ENCODE measurements around the gene CTSZ. TPM values are rescaled to one million over a fixed set of nuclear protein-coding genes. Genes with fewer than 3 reads are reported as not detected.
"Not testable (repeated sequence)": the region's sequence is repeated elsewhere in the genome, so short reads cannot be mapped to it uniquely, and the experiment has no call there.

The CTSZ gene
- total RNA-seq, 2 experiments from 2014 or later, result 42.4 to 44.0 TPM

GRCh38 chr20:58970146-58970545 lies 36.9 kb downstream of the CTSZ start:
- POLR2A ChIA-PET, result no interaction called here
- no peaks in the 10 kb centered on the region for H3K36me3 Mint-ChIP-seq (ENCODE audit: low read depth)
- H3K4me3 Mint-ChIP-seq, result no peak overlapping the region
- no peak for DNase-seq
- peaks cover 17% of the 10 kb centered on the region for H3K9me3 Mint-ChIP-seq (ENCODE audit: insufficient read depth)
- CTCF ChIA-PET, result no interaction called here
- H3K27me3 Mint-ChIP-seq (ENCODE audit: low read depth), result peaks cover 18% of the 10 kb centered on the region
- no peaks in the 10 kb centered on the region for H3K4me1 Mint-ChIP-seq (ENCODE audit: low read depth)
- no peak for ATAC-seq
- H3K27ac Mint-ChIP-seq, result no peak overlapping the region

- no peak for DNase-seq
- Mint-ChIP-seq H3K36me3 (ENCODE audit: low read depth) (no peaks in the 10 kb centered on the region), H3K27me3 (ENCODE audit: low read depth) (peaks cover 23% of the 10 kb centered on the region), H3K27ac (no peak overlapping the region), H3K9me3 (ENCODE audit: insufficient read depth) (peaks cover 14% of the 10 kb centered on the region), H3K4me3 (no peak overlapping the region), H3K4me1 (ENCODE audit: low read depth) (no peaks in the 10 kb centered on the region)
- ATAC-seq, result no peak
- POLR2A ChIA-PET, result no interaction called here
- CTCF ChIA-PET, result no interaction called here
Observed at GRCh38 chr20:58969439-58969838, 37.6 kb downstream of the CTSZ start.

GRCh38 chr20:58967652-58968429 lies 39.2 kb downstream of the CTSZ start:
- H3K4me3 Mint-ChIP-seq, result no peak overlapping the region
- no peaks in the 10 kb centered on the region for H3K36me3 Mint-ChIP-seq (ENCODE audit: low read depth)
- DNase-seq, result no peak
- CTCF ChIA-PET, result interaction anchor here (1.1 kb wide), 1 partner anchor 115 kb away, joined by 4 read pairs; no protein-coding TSS in a partner anchor
- no peaks in the 10 kb centered on the region for H3K4me1 Mint-ChIP-seq (ENCODE audit: low read depth)
- no peak overlapping the region for H3K27ac Mint-ChIP-seq
- POLR2A ChIA-PET, result interaction anchor here (0.6 kb wide), 1 partner anchor 1475 kb away, joined by 4 read pairs; no protein-coding TSS in a partner anchor
- ATAC-seq, result no peak
- H3K27me3 Mint-ChIP-seq (ENCODE audit: low read depth), result peaks cover 32% of the 10 kb centered on the region
- peaks cover 14% of the 10 kb centered on the region for H3K9me3 Mint-ChIP-seq (ENCODE audit: insufficient read depth)

- CTCF ChIA-PET, result no interaction called here
- Mint-ChIP-seq H3K27ac (no peak overlapping the region), H3K36me3 (ENCODE audit: low read depth) (no peaks in the 10 kb centered on the region), H3K27me3 (ENCODE audit: low read depth) (peaks cover 39% of the 10 kb centered on the region), H3K4me3 (no peak overlapping the region), H3K4me1 (ENCODE audit: low read depth) (no peaks in the 10 kb centered on the region), H3K9me3 (ENCODE audit: insufficient read depth) (peaks cover 14% of the 10 kb centered on the region)
- no peak for ATAC-seq
- POLR2A ChIA-PET, result no interaction called here
- no peak for DNase-seq
Observed at GRCh38 chr20:58965270-58966064, 41.6 kb downstream of the CTSZ start.

GRCh38 chr20:58963922-58964321 lies 43.1 kb downstream of the CTSZ start:
- H3K27ac Mint-ChIP-seq; H3K36me3 Mint-ChIP-seq (ENCODE audit: low read depth); H3K4me1 Mint-ChIP-seq (ENCODE audit: low read depth); CTCF ChIA-PET; H3K4me3 Mint-ChIP-seq; POLR2A ChIA-PET; ATAC-seq; H3K9me3 Mint-ChIP-seq (ENCODE audit: insufficient read depth); DNase-seq: not testable (repeated sequence)
- H3K27me3 Mint-ChIP-seq (ENCODE audit: low read depth), result peaks cover 41% of the 10 kb centered on the region

- ATAC-seq (no peak), DNase-seq (no peak)
- Mint-ChIP-seq H3K9me3 (ENCODE audit: insufficient read depth) (no peaks in the 10 kb centered on the region), H3K36me3 (ENCODE audit: low read depth) (no peaks in the 10 kb centered on the region), H3K4me1 (ENCODE audit: low read depth) (no peaks in the 10 kb centered on the region), H3K27me3 (ENCODE audit: low read depth) (peaks cover 38% of the 10 kb centered on the region), H3K27ac (no peak overlapping the region), H3K4me3 (no peak overlapping the region)
- ChIA-PET CTCF (no interaction called here), POLR2A (no interaction called here)
Observed at GRCh38 chr20:58963060-58963584, 43.9 kb downstream of the CTSZ start.

- H3K27ac Mint-ChIP-seq, result no peak overlapping the region
- DNase-seq, result no peak
- POLR2A ChIA-PET, result no interaction called here
- H3K27me3 Mint-ChIP-seq (ENCODE audit: low read depth), result peaks cover 34% of the 10 kb centered on the region
- H3K36me3 Mint-ChIP-seq (ENCODE audit: low read depth), result no peaks in the 10 kb centered on the region
- CTCF ChIA-PET, result interaction anchor here (0.6 kb wide), 1 partner anchor 310 kb away, joined by 3 read pairs; no protein-coding TSS in a partner anchor
- H3K9me3 Mint-ChIP-seq (ENCODE audit: insufficient read depth), result no peaks in the 10 kb centered on the region
- no peaks in the 10 kb centered on the region for H3K4me1 Mint-ChIP-seq (ENCODE audit: low read depth)
- no peak for ATAC-seq
- no peak overlapping the region for H3K4me3 Mint-ChIP-seq
Observed at GRCh38 chr20:58959652-58960051, 47.4 kb downstream of the CTSZ start.

GRCh38 chr20:58956078-58956477 lies 51.0 kb downstream of the CTSZ start:
- POLR2A ChIA-PET, result no interaction called here
- H3K9me3 Mint-ChIP-seq (ENCODE audit: insufficient read depth), result no peaks in the 10 kb centered on the region
- H3K27ac Mint-ChIP-seq, result no peak overlapping the region
- H3K27me3 Mint-ChIP-seq (ENCODE audit: low read depth), result peaks cover 30% of the 10 kb centered on the region
- H3K4me1 Mint-ChIP-seq (ENCODE audit: low read depth), result no peaks in the 10 kb centered on the region
- DNase-seq (no peak), ATAC-seq (no peak)
- CTCF ChIA-PET, result no interaction called here
- no peak overlapping the region for H3K4me3 Mint-ChIP-seq
- H3K36me3 Mint-ChIP-seq (ENCODE audit: low read depth), result no peaks in the 10 kb centered on the region

GRCh38 chr20:58953050-58953449 lies 54.0 kb downstream of the CTSZ start:
- Mint-ChIP-seq H3K4me1 (ENCODE audit: low read depth) (no peaks in the 10 kb centered on the region), H3K9me3 (ENCODE audit: insufficient read depth) (no peaks in the 10 kb centered on the region), H3K27me3 (ENCODE audit: low read depth) (peaks cover 25% of the 10 kb centered on the region), H3K36me3 (ENCODE audit: low read depth) (no peaks in the 10 kb centered on the region), H3K27ac (no peak overlapping the region), H3K4me3 (no peak overlapping the region)
- ChIA-PET POLR2A (no interaction called here), CTCF (no interaction called here)
- ATAC-seq, result no peak
- no peak for DNase-seq

- DNase-seq (no peak), ATAC-seq (no peak)
- POLR2A ChIA-PET, result no interaction called here
- CTCF ChIA-PET, result no interaction called here
- no peak overlapping the region for H3K4me3 Mint-ChIP-seq
- no peaks in the 10 kb centered on the region for H3K4me1 Mint-ChIP-seq (ENCODE audit: low read depth)
- no peaks in the 10 kb centered on the region for H3K36me3 Mint-ChIP-seq (ENCODE audit: low read depth)
- H3K9me3 Mint-ChIP-seq (ENCODE audit: insufficient read depth), result no peaks in the 10 kb centered on the region
- no peak overlapping the region for H3K27ac Mint-ChIP-seq
- peaks cover 27% of the 10 kb centered on the region for H3K27me3 Mint-ChIP-seq (ENCODE audit: low read depth)
Observed at GRCh38 chr20:58950603-58951002, 56.5 kb downstream of the CTSZ start.

- H3K36me3 Mint-ChIP-seq (ENCODE audit: low read depth); DNase-seq; ATAC-seq; POLR2A ChIA-PET; CTCF ChIA-PET; H3K27ac Mint-ChIP-seq; H3K4me1 Mint-ChIP-seq (ENCODE audit: low read depth); H3K9me3 Mint-ChIP-seq (ENCODE audit: insufficient read depth); H3K4me3 Mint-ChIP-seq: not testable (repeated sequence)
- peaks cover 13% of the 10 kb centered on the region for H3K27me3 Mint-ChIP-seq (ENCODE audit: low read depth)
Observed at GRCh38 chr20:58947797-58948388, 59.2 kb downstream of the CTSZ start.
